VCaP (cell line): ENCODE data around the gene MME.
"Not testable (repeated sequence)": the region's sequence is repeated elsewhere in the genome, so short reads cannot be mapped to it uniquely, and the experiment has no call there.

Source experiments
- H3K27ac ChIP-seq: fragments of 450-650 bp; 2 replicates; pipeline ENCODE4 v1.5.1; 2017
- TF ChIP-seq, protein P1 (sequence below): fragments of 450-650 bp; conservative IDR thresholded peaks from 2 replicates; pipeline ENCODE4 v1.5.1; 2017; ENCODE audit warnings: mild to moderate bottlenecking, moderate library complexity

MME gene

DNA sequence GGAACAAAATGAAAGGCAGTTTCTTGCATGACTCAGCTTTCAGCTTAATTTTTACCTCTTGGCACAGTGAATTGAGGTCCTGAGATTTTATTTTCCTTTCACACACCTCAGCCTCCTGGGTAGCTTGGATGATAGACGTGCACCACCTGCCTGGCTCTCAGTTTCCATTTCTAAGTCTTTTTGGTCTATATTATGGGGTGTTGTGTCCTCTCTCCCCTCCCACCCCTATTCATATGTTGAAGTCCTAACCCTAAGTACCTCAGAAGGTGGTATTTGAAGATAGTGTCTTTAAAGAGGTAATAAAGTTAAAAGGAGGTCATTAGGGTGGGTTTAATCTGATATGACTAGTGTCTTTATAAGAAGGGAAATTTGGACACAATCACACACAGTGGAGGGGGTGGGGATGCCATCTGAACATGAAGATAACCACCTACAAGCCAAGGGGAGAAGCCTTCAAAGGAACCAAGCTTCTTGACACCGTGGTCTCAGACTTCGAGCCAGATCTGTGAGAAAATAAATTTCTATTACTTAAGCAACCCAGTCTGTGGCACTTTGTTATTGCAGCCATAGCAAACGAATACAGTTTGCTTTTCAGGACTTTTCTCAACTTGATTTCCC lies 128.2 kb downstream of the MME start:
- TF ChIP-seq, protein P1, sequence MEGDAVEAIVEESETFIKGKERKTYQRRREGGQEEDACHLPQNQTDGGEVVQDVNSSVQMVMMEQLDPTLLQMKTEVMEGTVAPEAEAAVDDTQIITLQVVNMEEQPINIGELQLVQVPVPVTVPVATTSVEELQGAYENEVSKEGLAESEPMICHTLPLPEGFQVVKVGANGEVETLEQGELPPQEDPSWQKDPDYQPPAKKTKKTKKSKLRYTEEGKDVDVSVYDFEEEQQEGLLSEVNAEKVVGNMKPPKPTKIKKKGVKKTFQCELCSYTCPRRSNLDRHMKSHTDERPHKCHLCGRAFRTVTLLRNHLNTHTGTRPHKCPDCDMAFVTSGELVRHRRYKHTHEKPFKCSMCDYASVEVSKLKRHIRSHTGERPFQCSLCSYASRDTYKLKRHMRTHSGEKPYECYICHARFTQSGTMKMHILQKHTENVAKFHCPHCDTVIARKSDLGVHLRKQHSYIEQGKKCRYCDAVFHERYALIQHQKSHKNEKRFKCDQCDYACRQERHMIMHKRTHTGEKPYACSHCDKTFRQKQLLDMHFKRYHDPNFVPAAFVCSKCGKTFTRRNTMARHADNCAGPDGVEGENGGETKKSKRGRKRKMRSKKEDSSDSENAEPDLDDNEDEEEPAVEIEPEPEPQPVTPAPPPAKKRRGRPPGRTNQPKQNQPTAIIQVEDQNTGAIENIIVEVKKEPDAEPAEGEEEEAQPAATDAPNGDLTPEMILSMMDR = no peak
- no peak overlapping the region for H3K27ac ChIP-seq

DNA sequence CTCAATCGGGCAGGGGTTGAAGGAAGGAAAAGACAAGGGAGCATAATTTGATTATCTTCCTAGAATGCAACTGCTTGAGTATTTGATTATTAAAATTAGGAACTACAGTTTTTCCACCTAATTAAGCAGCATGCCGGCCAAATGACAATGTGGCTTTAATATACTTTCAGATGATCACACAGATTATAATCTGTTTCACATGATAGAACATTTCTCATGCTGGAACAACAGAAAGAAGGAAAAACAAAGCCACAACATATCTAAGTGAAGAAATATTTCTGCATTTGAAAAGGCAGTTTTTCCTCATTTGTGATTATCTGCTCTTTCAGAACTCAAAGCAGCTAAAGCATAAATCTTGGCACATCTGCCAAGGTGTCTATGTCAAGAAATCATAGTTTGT lies 130.6 kb downstream of the MME start:
- TF ChIP-seq, protein P1 = no peak

DNA sequence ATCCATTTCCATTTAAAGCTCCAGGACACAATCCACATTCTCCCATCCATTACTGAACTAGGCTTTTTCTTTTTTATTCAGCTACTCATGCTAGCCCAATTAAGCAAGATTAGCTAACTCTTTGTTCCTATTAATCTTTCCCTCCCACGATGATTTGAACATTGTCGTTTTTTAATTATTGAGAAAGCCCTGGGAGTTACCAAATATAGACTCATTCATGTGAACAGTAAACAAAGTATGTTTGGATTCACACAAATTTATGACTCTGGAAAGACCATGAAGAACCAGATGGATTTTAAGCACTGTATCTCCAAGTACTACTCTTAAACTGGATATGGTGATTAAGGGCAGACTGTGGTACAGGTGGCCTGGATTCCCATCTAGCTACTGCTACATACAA lies 131.1 kb downstream of the MME start:
- TF ChIP-seq, protein P1 = no peak
- H3K27ac ChIP-seq = peak overlapping the region; percentile 93

More for the DNA sequence above, 130.6 kb downstream of the MME start:
- peak overlapping the region; percentile 93 for H3K27ac ChIP-seq

DNA sequence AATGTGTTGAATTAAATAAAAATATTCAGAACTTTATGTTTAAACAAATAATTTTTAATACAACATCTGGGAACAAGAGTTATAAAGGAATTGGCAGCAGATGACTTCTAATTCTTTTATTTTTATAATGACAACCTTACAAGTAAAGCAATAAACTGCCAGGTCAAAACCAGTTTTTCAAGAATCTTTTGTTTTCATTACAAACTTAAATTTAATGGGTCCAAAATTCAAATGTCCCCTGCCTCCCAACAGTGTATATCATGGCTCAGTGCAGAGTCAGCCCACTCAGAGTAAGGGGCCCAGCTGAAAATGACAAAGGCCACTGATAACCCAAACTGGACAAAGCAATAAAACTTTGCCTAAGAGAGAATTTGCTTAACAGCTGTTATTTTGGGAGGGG lies 131.8 kb downstream of the MME start:
- peak overlapping the region; percentile 93 for H3K27ac ChIP-seq

DNA sequence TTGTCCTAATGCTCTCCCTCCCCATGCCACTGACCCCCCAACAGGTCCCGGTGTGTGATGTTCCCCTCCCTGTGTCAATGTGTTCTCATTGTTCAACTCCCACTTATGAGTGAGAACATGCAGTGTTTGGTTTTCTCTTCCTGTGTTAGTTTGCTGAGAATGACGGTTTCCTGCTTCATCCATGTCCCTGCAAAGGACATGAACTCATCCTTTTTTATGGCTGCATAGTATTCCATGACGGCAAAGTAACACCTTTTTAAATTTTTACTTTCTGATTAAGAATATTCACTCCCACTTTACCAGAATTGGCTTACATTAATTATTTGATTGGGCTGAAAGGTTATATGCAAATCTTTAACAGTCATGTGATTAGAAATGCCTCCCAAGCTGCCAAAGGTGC lies 135.9 kb downstream of the MME start:
- not testable (repeated sequence) for H3K27ac ChIP-seq

More for the DNA sequence above, 131.8 kb downstream of the MME start:
- TF ChIP-seq, protein P1 = no peak

DNA sequence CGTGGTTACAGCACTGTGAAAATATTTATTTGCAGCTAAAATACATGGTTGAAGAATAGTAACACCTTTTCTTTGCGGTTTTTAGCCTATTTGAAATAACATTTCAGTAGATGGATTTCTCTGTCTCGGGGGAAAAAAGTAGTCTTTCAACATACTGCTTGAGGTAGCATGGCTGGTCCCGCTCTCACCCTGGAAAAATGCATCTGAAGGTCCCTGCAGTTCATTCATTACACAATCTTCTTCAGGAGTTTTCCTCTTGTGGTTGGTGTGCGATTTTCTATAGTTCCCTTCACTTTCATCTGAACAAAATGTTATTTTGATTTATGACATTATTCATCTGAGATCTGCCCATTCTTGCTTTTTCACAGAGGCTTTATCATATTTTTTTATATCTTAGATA lies 137.5 kb downstream of the MME start:
- TF ChIP-seq, protein P1 = no peak
- peak overlapping the region; percentile 25; the same call in 1 of the 2 replicates for H3K27ac ChIP-seq

DNA sequence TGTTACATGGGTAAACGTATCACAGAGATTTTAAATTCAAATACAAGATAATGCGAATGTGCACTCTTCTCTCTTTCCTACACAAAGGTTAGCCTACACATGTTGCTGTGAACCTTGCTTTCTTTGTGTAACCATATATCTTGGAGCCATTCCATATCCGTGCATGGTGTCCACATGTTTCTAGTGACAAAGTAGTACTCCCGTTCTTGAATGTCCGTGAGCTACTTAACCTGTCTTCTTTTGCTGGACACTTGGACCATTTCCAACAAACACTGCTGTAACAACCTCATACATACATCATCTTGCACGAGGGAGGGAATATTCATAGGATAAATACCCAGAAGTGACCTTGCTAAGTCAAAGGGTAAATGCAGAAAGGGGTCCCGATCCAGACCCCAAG lies 138.3 kb downstream of the MME start:
- peak overlapping the region; percentile 25; the same call in 1 of the 2 replicates for H3K27ac ChIP-seq
- TF ChIP-seq, protein P1 = no peak

DNA sequence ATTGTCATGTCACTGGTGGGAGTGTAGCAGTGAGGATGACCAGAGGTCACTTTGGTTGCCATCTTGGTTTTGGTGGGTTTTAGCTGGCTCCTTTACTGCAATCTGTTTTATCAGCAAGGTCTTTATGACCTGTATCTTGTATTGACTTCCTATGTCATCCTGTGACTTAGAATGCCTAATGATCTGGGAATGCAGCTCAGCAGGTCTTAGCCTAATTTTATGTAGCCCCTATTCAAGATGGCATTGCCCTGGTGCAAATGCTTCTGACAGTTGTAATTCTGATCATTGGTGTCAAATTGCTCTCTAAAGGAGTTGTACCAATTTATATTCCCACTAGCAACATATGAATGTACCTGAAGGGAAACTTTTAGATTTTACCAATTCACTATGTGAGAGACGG lies 139.0 kb downstream of the MME start:
- peak overlapping the region; percentile 25; the same call in 1 of the 2 replicates for H3K27ac ChIP-seq
- TF ChIP-seq, protein P1 = no peak
